ENCODE results near the gene BICD1. TPM values are rescaled to one million over a fixed set of nuclear protein-coding genes. Genes with fewer than 3 reads are reported as not detected.

Gene BICD1
- polyA plus RNA-seq, 2 of the 4 experiments (the other 2 are of a cell fraction): 13.0 to 24.3 TPM

GRCh38 chr12:32281098-32281497, 174.5 kb downstream of the BICD1 start:
- ATAC-seq (no peak), DNase-seq (ENCODE audit: low read depth in 1 of 2, low spot score in 1 of 2) (no peak), FAIRE-seq (no peak)
- ChIA-PET POLR2A (no interaction called here), CTCF (interaction anchor here (0.9 to 1.1 kb wide), 2 partner anchors 23 to 581 kb away, joined by 3 to 4 read pairs; no protein-coding TSS in a partner anchor)
- H3K4me2 ChIP-seq: no peak overlapping the region
- no peaks in the 10 kb centered on the region for H3K4me1 ChIP-seq
- 96% methylated on average over 3 of the region's 3 CpGs for WGBS (ENCODE audit: missing lambda C conversion rate)
- no peak for TF ChIP-seq GATA3 (IDR thresholded peaks at IDR 0.05; ENCODE audit: borderline replicate concordance)
- no peak for TF ChIP-seq HEYL (CRISPR knock-in tag; IDR thresholded peaks at IDR 0.05)
- no peak for TF ChIP-seq RCOR1 (IDR thresholded peaks at IDR 0.05; ENCODE audit: low read depth, low read length)
- no peak for TF ChIP-seq ESRRA (IDR thresholded peaks at IDR 0.05; ENCODE audit: borderline replicate concordance, low read length)
- no peak for TF ChIP-seq ZSCAN20 (CRISPR knock-in tag; IDR thresholded peaks at IDR 0.05)
- no peak for TF ChIP-seq RFX5 (IDR thresholded peaks at IDR 0.05)
- no peak for TF ChIP-seq MYC (IDR thresholded peaks at IDR 0.05; ENCODE audit: borderline replicate concordance, low read length)
- TF ChIP-seq ZNF302 (CRISPR knock-in tag; IDR thresholded peaks at IDR 0.05): no peak
- TF ChIP-seq MAZ (IDR thresholded peaks at IDR 0.05; ENCODE audit: borderline replicate concordance, low read depth, low read length): no peak
- no peak for TF ChIP-seq CEBPB (IDR thresholded peaks at IDR 0.05)
- H3K9me3 ChIP-seq: no peaks in the 10 kb centered on the region
- no peak overlapping the region for H3K27ac ChIP-seq
- no peak overlapping the region for H3K4me3 ChIP-seq

- H3K9me3 ChIP-seq: no peaks in the 10 kb centered on the region; the same call in 2 of the 3 replicates
- FAIRE-seq (no peak), DNase-seq (ENCODE audit: low read depth in 1 of 2, low spot score in 1 of 2) (no peak), ATAC-seq (no peak)
- no peak overlapping the region for H3K4me3 ChIP-seq
- no peak overlapping the region for H3K27ac ChIP-seq
- H3K4me2 ChIP-seq: no peak overlapping the region
- no peak for TF ChIP-seq HDAC2 (IDR thresholded peaks at IDR 0.05)
- no peak for TF ChIP-seq USF2 (IDR thresholded peaks at IDR 0.05)
- no peak for TF ChIP-seq MYC (IDR thresholded peaks at IDR 0.05; ENCODE audit: borderline replicate concordance, low read length)
- TF ChIP-seq TP53 (CRISPR knock-in tag; IDR thresholded peaks at IDR 0.05): no peak
- TF ChIP-seq KDM5A (IDR thresholded peaks at IDR 0.05): no peak
- TF ChIP-seq EHMT2 (IDR thresholded peaks at IDR 0.05; ENCODE audit: low read depth): no peak
- TF ChIP-seq ESRRA (IDR thresholded peaks at IDR 0.05; ENCODE audit: borderline replicate concordance, low read length): no peak
- no peak for TF ChIP-seq ZFP36 (IDR thresholded peaks at IDR 0.05; ENCODE audit: borderline replicate concordance, partially characterized antibody)
- no peak for TF ChIP-seq JUNB (IDR thresholded peaks at IDR 0.05)
- POLR2A ChIA-PET: no interaction called here
- 95% methylated on average over 9 of the region's 9 CpGs for WGBS (ENCODE audit: missing lambda C conversion rate)
- no peaks in the 10 kb centered on the region for H3K4me1 ChIP-seq
- CTCF ChIA-PET: interaction anchor here (1.0 to 1.4 kb wide), 2 partner anchors 9 to 28 kb away, joined by 3 to 4 read pairs; no protein-coding TSS in a partner anchor
These were observed 177.9 kb downstream of the BICD1 start for GRCh38 chr12:32284561-32284960.

- FAIRE-seq (no peak), ATAC-seq (no peak), DNase-seq (ENCODE audit: low read depth in 1 of 2, low spot score in 1 of 2) (no peak)
- CTCF ChIA-PET: interaction anchor here (1.0 to 1.4 kb wide), 2 partner anchors 9 to 28 kb away, joined by 3 to 4 read pairs; no protein-coding TSS in a partner anchor
- 97% methylated on average over 2 of the region's 2 CpGs for WGBS (ENCODE audit: missing lambda C conversion rate)
- Histone ChIP-seq H3K27ac (no peak overlapping the region), H3K4me2 (no peak overlapping the region), H3K9me3 (no peaks in the 10 kb centered on the region; the same call in 2 of the 3 replicates), H3K4me1 (peaks cover 2% of the 10 kb centered on the region), H3K4me3 (no peak overlapping the region)
- TF ChIP-seq ZFP36 (IDR thresholded peaks at IDR 0.05; ENCODE audit: borderline replicate concordance, partially characterized antibody) (no peak), CBX8 (IDR thresholded peaks at IDR 0.05) (no peak), E2F6 (IDR thresholded peaks at IDR 0.05; ENCODE audit: borderline replicate concordance, low read depth) (no peak)
- POLR2A ChIA-PET: no interaction called here
These were observed 178.4 kb downstream of the BICD1 start for GRCh38 chr12:32285021-32285420.

GRCh38 chr12:32285489-32285888, 178.8 kb downstream of the BICD1 start:
- ATAC-seq: no peak
- WGBS (ENCODE audit: missing lambda C conversion rate): 92% methylated on average over 2 of the region's 2 CpGs
- H3K4me2 ChIP-seq: no peak overlapping the region
- no peak overlapping the region for H3K27ac ChIP-seq
- no peak overlapping the region for H3K4me3 ChIP-seq
- H3K9me3 ChIP-seq: no peaks in the 10 kb centered on the region; the same call in 2 of the 3 replicates
- FAIRE-seq: no peak
- peaks cover 7% of the 10 kb centered on the region for H3K4me1 ChIP-seq
- CTCF ChIA-PET: interaction anchor here (1.0 to 1.6 kb wide), 2 partner anchors 8 to 27 kb away, joined by 3 read pairs; no protein-coding TSS in a partner anchor
- DNase-seq (ENCODE audit: low read depth in 1 of 2, low spot score in 1 of 2): no peak
- POLR2A ChIA-PET: no interaction called here
- TF ChIP-seq FOXS1 (CRISPR knock-in tag; IDR thresholded peaks at IDR 0.05): no peak
- TF ChIP-seq RFX5 (IDR thresholded peaks at IDR 0.05): no peak
- TF ChIP-seq MAFK (IDR thresholded peaks at IDR 0.05; ENCODE audit: partially characterized antibody): no peak
- no peak for TF ChIP-seq KDM1A (IDR thresholded peaks at IDR 0.05; ENCODE audit: low read depth)
- TF ChIP-seq POLR2AphosphoS2 (conservative IDR thresholded peaks at IDR 0.05; ENCODE audit: low read length): no peak
- TF ChIP-seq CHD2 (IDR thresholded peaks at IDR 0.05; ENCODE audit: low read length, partially characterized antibody): no peak
- no peak for TF ChIP-seq NPAS2 (CRISPR knock-in tag; IDR thresholded peaks at IDR 0.05; ENCODE audit: borderline replicate concordance)
- no peak for TF ChIP-seq MAZ (IDR thresholded peaks at IDR 0.05; ENCODE audit: borderline replicate concordance, low read depth, low read length)
- no peak for TF ChIP-seq KDM5A (IDR thresholded peaks at IDR 0.05)
- no peak for TF ChIP-seq HOXB5 (CRISPR knock-in tag; IDR thresholded peaks at IDR 0.05)
- TF ChIP-seq REST (IDR thresholded peaks at IDR 0.05): no peak
- no peak for TF ChIP-seq GATA3 (IDR thresholded peaks at IDR 0.05; ENCODE audit: borderline replicate concordance)
